GM18858 (cell line): ENCODE measurements around the gene FAM161A.
A peak's percentile ranks its signal among the peaks of the same experiment; 100 is the strongest.
"Not testable (repeated sequence)": the region's sequence is repeated elsewhere in the genome, so short reads cannot be mapped to it uniquely, and the experiment has no call there.

ENCODE experiments used
- ATAC-seq: cut with Tn5 transposase; IDR thresholded peaks from one replicate; pipeline ENCODE4 v1.9.1; 2021; ENCODE audit not compliant: unreplicated experiment

The FAM161A gene

GRCh38 chr2:61853847-61854563 is at the start of gene FAM161A:
FAM161A (minus strand) TSS chr2:61854060; CDS start chr2:61854041, 19 bp downstream.
- ATAC-seq, result peak; percentile 50

- ATAC-seq, result no peak
Observed at GRCh38 chr2:61900281-61900680, 46.4 kb upstream of the FAM161A start.

GRCh38 chr2:61898810-61899209 is 45.0 kb upstream of the FAM161A start:
- ATAC-seq, result no peak

- ATAC-seq, result peak; percentile 57
Observed at GRCh38 chr2:61888267-61889055, 34.6 kb upstream of the FAM161A start, which contains the start of gene CCT4. CCT4 (minus strand) TSS chr2:61888656; CDS start chr2:61888507, 149 bp downstream.

GRCh38 chr2:61887717-61888266 is 33.9 kb upstream of the FAM161A start:
- ATAC-seq, result no peak

GRCh38 chr2:61885896-61886603 is 32.2 kb upstream of the FAM161A start:
- no peak for ATAC-seq

- ATAC-seq, result no peak
Observed at GRCh38 chr2:61882850-61883249, 29.0 kb upstream of the FAM161A start.

GRCh38 chr2:61879351-61879750 is 25.5 kb upstream of the FAM161A start:
- not testable (repeated sequence) for ATAC-seq

- ATAC-seq, result no peak
Observed at GRCh38 chr2:61878761-61879160, 24.9 kb upstream of the FAM161A start.

- ATAC-seq, result no peak
Observed at GRCh38 chr2:61877571-61878245, 23.8 kb upstream of the FAM161A start.

GRCh38 chr2:61876400-61876799 is 22.5 kb upstream of the FAM161A start:
- ATAC-seq, result no peak

- ATAC-seq, result not testable (repeated sequence)
Observed at GRCh38 chr2:61866482-61867089, 12.7 kb upstream of the FAM161A start.

GRCh38 chr2:61862085-61862484 is 8.2 kb upstream of the FAM161A start:
- ATAC-seq, result no peak

GRCh38 chr2:61857224-61857623 is 3.4 kb upstream of the FAM161A start:
- no peak for ATAC-seq

GRCh38 chr2:61855318-61855613 is 1.4 kb upstream of the FAM161A start:
- ATAC-seq, result no peak

GRCh38 chr2:61854564-61855317 is 881 bp upstream of the FAM161A start:
- ATAC-seq, result peak; percentile 77

- ATAC-seq, result peak; percentile 40
Observed at GRCh38 chr2:61853086-61853846, 594 bp downstream of the FAM161A start.

- ATAC-seq, result not testable (repeated sequence)
Observed at GRCh38 chr2:61851270-61851669, 2.6 kb downstream of the FAM161A start.

- ATAC-seq, result no peak
Observed at GRCh38 chr2:61845320-61845719, 8.5 kb downstream of the FAM161A start.
